ENCODE data around the gene HRH2.
"Not testable (repeated sequence)": the region's sequence is repeated elsewhere in the genome, so short reads cannot be mapped to it uniquely, and the experiment has no call there.

Gene HRH2, protein sequence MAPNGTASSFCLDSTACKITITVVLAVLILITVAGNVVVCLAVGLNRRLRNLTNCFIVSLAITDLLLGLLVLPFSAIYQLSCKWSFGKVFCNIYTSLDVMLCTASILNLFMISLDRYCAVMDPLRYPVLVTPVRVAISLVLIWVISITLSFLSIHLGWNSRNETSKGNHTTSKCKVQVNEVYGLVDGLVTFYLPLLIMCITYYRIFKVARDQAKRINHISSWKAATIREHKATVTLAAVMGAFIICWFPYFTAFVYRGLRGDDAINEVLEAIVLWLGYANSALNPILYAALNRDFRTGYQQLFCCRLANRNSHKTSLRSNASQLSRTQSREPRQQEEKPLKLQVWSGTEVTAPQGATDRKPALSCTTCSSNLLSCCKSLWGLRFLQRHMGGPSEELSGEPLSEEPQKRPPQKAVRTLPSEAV

DNA sequence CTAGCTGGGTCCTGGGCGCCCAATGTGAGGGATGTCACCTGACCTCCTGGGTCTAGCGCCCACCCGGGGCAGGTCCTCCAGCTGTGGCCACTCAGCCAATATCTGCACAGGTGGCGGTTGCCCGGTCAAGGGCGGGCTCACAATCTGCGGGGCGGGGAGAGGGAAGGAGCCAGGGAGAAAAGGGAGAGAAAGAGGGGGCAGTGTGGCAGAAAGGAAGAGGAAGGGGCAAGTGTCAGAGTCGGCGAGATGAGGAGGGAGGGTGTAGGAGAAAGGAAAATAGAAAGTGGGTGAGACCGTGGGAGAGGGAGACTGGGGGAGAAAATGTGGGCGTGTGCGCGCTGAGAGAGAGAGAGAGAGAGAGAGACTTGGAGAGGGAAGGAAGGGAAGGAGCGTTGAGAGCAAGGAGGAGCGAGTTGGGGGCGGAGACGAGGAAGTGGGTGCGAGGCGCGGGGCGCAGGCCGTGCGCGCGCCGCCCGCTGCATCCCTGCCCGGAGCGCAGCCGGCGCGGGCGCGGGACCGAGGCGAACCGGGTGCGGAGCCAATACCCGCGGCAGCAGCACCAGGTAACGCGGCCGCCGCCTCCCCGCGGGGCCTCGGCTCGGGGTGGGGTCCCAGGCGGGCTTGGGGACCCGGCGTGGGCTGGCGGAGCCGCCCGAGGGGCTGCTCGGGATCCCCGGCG, at the start of gene HRH2:
TSS of gene HRH2 (plus strand) at position 479 of the 679 bp plus-strand sequence. CDS start 25,163 bp downstream, outside the sequence.
- FAIRE-seq: no peak

DNA sequence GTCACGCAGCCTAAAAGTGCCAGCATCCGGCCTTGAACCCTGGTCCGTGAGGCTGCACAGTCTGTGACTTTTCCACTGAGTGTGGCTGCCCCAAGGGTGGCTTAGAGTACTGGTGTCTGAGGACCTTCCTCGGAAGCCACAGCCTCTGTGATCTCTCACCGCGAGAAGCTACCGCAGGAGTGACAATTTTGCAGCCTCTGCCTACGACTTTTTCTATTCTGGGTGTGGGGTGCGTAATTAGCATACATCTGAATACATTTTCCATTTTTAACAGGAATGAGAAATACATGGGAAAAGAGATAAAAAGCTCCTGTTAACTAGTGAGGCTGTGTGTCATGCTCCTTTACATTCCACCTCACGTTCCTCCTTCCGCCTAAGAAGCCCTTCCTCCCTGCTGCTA, 48.3 kb upstream of the HRH2 start:
- FAIRE-seq: no peak

GRCh38 chr5:175610381-175610780, 47.5 kb upstream of the HRH2 start:
- no peak for FAIRE-seq

- FAIRE-seq: no peak
These were observed 47.0 kb upstream of the HRH2 start for GRCh38 chr5:175610898-175611297.

DNA sequence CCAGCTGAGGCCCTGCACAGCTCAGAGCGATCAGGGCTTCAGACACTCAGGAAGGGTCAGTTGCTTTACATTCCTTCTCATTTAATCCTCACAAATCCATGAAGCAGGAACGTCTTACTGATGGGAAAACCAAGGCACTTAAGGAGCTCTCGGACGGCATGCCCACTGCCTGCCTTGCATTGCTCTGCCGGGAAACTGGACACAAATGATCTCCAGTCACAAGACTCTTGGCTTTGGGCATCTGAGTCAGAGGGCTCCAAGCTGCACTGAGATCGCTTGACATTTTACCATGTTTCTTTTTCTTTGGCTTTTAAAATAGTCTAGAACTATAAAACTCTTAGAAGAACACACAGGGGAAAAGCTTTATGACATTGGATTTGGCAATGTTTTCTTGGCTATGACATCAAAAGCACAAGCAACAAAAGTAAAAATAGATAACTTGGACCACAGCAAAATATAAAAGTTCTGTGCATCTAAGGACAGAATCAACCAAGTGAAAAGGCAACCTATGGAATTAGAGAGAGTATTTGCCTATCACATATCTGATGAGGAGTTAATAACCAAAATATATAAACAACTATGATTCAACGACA, 43.6 kb upstream of the HRH2 start:
- FAIRE-seq: no peak

- no peak for FAIRE-seq
These were observed 43.0 kb upstream of the HRH2 start for GRCh38 chr5:175614861-175615260.

GRCh38 chr5:175616083-175616482, 41.8 kb upstream of the HRH2 start:
- no peak for FAIRE-seq

DNA sequence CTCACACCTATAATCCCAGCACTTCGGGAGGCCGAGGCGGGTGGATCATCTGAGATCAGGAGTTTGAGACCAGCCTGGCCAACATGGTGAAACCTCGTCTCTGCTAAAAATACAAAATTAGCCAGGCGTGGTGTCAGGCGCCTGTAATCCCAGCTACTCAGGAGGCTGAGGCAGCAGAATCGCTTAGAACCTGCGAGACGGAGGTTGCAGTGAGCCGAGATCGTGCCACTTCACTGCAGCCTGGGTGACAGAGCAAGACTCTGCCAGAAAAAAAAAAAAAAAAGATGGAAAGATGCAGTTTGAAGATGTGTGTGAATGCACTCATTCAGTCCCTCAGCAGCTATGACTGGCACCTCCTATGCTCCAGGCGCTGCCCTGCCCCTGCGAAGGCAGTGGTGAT, 41.3 kb upstream of the HRH2 start:
- FAIRE-seq: not testable (repeated sequence)

GRCh38 chr5:175617447-175617846, 40.4 kb upstream of the HRH2 start:
- FAIRE-seq: no peak

DNA sequence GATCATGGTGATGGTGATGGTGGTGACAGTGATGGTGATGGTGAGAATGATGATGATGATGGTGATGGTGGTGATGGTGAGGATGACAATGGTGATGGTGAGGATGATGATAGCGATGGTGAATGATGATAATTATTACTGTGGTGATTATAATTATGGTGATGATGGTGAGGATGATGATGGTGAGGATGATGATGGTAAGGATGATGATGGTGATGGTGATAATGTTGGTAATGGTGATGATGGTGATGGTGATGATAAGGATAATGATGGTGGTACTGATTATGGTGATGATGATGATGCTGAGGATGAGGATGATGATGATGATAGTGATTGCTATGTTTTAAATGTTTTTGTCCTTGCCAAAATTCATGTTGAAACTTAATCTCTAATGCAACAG, 37.3 kb upstream of the HRH2 start:
- no peak for FAIRE-seq

DNA sequence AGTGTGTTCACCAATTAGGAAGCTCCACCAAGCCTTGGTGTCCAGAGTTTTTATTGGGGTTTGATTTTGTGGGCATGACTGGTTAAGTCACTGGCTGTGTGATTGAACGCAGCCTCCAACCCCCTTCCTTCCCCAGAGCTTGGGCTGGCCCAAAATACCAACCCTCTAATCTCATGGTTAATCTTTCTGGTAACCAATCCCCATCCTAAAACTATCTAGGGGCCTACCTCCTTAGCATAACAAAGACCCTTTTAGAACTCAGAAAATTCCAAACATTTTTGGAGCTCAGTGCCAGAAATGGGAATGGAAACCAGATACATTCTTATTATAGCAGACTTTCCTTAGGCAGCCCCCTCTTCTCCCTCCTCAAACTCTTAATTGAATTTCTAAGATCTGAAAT, 35.9 kb upstream of the HRH2 start:
- no peak for FAIRE-seq

DNA sequence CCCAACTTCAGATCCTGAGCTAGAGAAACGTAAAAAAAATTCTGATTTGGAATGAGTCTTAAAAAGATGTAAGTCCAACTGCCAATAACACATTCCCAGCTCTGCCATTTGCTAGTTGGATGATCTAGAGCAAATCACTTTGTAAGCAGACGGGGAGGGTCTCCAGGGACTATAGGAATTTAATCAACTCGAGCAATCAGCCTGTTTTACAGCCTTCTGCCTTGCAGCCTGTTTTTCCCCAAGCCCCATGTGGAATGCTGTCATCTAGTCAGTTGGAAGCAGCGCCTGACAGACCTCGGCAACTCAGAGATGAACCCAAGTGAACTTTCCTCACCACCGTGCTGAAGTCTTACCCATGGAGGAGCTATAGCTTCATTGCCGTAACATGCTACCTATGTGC, 34.8 kb upstream of the HRH2 start:
- no peak for FAIRE-seq

GRCh38 chr5:175624316-175624715, 33.6 kb upstream of the HRH2 start:
- no peak for FAIRE-seq

GRCh38 chr5:175627005-175627404, 30.9 kb upstream of the HRH2 start:
- no peak for FAIRE-seq

DNA sequence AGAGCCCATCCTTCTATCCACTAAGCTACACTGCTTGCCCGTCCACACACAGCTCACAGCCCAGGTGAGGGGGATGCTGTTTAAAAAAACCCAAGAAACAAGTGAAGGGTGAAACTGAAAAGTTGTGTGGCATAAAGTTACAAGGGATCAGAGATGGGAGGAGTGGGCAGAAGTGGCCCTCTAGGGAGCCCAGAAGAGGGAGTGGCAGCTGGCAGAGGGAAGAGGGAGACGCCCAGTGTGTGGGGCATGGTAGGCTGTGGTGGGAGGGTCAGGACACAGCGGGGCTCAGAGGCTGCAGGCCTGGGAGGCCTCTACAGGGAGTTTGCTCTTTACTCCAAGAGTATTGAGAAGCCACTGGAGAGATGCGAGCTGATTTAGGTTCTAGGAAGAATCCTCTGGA, 30.1 kb upstream of the HRH2 start:
- FAIRE-seq: no peak

GRCh38 chr5:175628668-175629067, 29.2 kb upstream of the HRH2 start:
- no peak for FAIRE-seq

DNA sequence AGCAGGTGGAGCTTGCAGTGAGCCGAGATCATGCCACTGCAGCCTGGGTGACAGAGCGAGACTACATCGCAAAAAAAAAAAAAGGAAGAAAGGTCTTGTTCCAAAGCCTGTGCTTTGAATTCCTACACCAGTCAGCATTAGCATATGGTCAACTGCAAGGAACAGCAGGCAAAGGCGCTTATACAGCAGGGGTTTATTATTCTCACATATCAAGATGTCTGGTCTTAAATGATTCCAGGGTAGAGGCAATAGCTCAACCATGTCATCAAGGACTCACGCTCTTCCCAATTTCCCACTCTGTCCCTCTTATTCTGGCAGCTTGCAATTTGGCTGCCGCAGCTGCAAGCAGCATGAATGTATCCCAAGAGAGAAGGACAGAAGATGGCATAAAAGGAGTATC, 28.6 kb upstream of the HRH2 start:
- no peak for FAIRE-seq

- no peak for FAIRE-seq
These were observed 28.1 kb upstream of the HRH2 start for GRCh38 chr5:175629793-175630192.

- FAIRE-seq: no peak
These were observed 21.9 kb upstream of the HRH2 start for GRCh38 chr5:175635854-175636584.

GRCh38 chr5:175638305-175638704, 19.6 kb upstream of the HRH2 start:
- no peak for FAIRE-seq

DNA sequence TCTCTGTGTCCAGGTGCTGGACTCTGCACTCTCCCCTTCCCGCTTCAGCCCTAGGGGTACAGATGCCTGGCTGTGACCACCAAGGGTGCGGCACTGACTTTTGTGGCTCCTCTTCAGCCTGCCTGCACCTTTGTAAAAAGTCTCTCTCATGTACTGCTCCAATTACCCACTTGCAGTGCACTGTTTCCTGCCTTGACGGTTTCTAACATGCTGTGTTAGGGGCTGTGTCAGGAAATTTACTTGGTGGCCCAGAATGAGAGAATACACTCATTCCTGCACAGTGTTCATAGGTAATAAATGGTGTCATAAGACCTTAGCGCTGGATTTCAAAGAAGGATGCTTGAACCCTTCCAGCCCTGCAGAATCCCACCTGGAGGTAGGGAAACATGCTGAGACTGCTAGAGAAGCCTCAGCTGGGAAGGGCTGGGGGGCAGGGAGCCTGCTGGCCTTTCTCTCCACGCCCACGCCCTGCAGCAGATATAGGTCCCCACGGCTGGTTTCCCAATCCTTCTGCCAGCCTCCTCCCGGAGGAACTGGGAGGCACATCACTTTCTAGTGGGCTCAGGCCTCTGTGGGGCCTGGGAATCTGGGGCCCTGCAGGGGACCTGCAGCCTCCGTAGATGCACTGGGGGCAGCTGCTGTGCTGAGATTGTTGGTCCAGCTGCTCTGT, 17.6 kb upstream of the HRH2 start:
- FAIRE-seq: no peak

- FAIRE-seq: no peak
These were observed 14.9 kb upstream of the HRH2 start for GRCh38 chr5:175642998-175643397.

DNA sequence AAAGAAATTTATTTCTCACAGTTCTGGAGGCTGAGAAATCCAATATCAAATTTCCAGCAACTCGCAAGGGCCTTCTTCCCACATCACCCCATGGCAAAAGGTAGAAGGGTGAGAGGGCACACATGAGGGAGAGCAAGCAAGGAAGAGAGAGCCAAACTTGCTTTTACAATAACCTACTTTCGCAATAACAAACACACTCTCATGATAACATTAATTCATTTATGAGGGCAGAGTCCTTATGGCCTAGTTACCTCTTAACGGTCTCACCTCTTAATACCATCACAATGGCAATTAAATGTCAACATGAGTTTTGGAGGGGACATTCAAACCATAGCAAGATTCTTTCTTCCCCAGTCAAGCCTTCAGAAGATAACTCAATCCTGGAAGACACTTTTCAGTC, 11.6 kb upstream of the HRH2 start:
- FAIRE-seq: no peak

Measured in islet of Langerhans (tissue), 1 donor.